Gastroesophageal sphincter (tissue), 4 donors: ENCODE results near the gene ARID1B. TPM values are rescaled to one million over a fixed set of nuclear protein-coding genes. Genes with fewer than 3 reads are reported as not detected.

Experiments used
- ATAC-seq: fragments of 150-250 bp; one replicate; pipeline ENCODE4 v1.9.1; 2016; ENCODE audit warnings: mild to moderate bottlenecking, moderate library complexity
- H3K27ac ChIP-seq, 4 donors: fragments of 200-600 bp; sonication (generic) in 3 of 4; 1 replicate in 3 of 4; 2 replicates in 1 of 4; pipeline ENCODE4 v1.5.1; 2016 to 2019
- H3K27me3 ChIP-seq: fragments of 200-600 bp; sonication (generic); one replicate; pipeline ENCODE4 v1.5.1; 2019
- H3K36me3 ChIP-seq, 2 donors: fragments of 200-600 bp; sonication (generic); one replicate each; pipeline ENCODE4 v1.5.1; 2019; ENCODE audit warnings: control low read depth in 1 of 2
- H3K4me1 ChIP-seq, 3 donors: fragments of 200-600 bp; sonication (generic); 1 replicate in 2 of 3; 2 replicates in 1 of 3; pipeline ENCODE4 v1.5.1; 2016 to 2019; ENCODE audit warnings: control low read depth in 2 of 3
- H3K4me3 ChIP-seq, 2 donors: fragments of 200-600 bp; sonication (generic); one replicate each; pipeline ENCODE4 v1.5.1; 2019; ENCODE audit warnings: mild to moderate bottlenecking in 1 of 2, moderate library complexity in 1 of 2
- H3K9me3 ChIP-seq, 3 donors: fragments of 200-600 bp; sonication (generic); one replicate each; pipeline ENCODE4 v1.5.1; 2017 to 2019; ENCODE audit warnings: control low read depth in 2 of 3
- CTCF ChIP-seq, 4 experiments: fragments of 200-600 bp in 2 of 4; fragments of 450-650 bp in 2 of 4; sonication (generic) in 1 of 4; IDR thresholded peaks; one replicate each; pipeline ENCODE4 v1.5.1; 2017 to 2019; ENCODE audit warnings: antibody characterized with exemption in 4 of 4, mild to moderate bottlenecking in 2 of 4, moderate library complexity in 2 of 4
- EP300 ChIP-seq: sonication (generic); formaldehyde crosslinking; IDR thresholded peaks from one replicate; pipeline ENCODE4 v1.6.1; 2017; ENCODE audit warnings: antibody characterized with exemption, mild to moderate bottlenecking
- POLR2A ChIP-seq, 2 donors: fragments of 450-650 bp; IDR thresholded peaks; one replicate each; pipeline ENCODE4 v1.6.1; 2017; ENCODE audit warnings: antibody characterized with exemption in 2 of 2, mild to moderate bottlenecking in 2 of 2, moderate library complexity in 1 of 2
- POLR2AphosphoS5 ChIP-seq: sonication (generic); formaldehyde crosslinking; IDR thresholded peaks from one replicate; pipeline ENCODE4 v1.6.1; 2017; ENCODE audit warnings: antibody characterized with exemption
- WGBS, 2 donors: methylation state at CpG; one replicate each; pipeline ENCODE4 v1.1.5; 2018; ENCODE audit warnings: low coverage in 1 of 2; 5-methylcytosine and 5-hydroxymethylcytosine counted together
- total RNA-seq, 4 donors: library from RNA; depleted of rRNA; stranded (reverse); fragments of >200 nt; gene quantifications; one replicate each; pipeline ENCODE4 v1.1.0, GENCODE V29; 2016

Gene ARID1B
- total RNA-seq, 4 donors from 2014 or later: 40.0 to 106 (median 79.7) TPM

DNA sequence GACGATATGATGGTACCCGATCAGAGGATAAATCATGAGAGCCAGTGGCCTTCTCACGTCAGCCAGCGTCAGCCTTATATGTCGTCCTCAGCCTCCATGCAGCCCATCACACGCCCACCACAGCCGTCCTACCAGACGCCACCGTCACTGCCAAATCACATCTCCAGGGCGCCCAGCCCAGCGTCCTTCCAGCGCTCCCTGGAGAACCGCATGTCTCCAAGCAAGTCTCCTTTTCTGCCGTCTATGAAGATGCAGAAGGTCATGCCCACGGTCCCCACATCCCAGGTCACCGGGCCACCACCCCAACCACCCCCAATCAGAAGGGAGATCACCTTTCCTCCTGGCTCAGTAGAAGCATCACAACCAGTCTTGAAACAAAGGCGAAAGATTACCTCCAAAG lies 423.9 kb downstream of the ARID1B start:
- Histone ChIP-seq H3K9me3 (no peaks in the 10 kb centered on the region), H3K4me3 (no peak overlapping the region), H3K36me3 (peaks cover 8 to 76% of the 10 kb centered on the region in 2 donors), H3K27me3 (no peaks in the 10 kb centered on the region), H3K4me1 (peaks cover 0 to 23% (median 3%) of the 10 kb centered on the region in 3 donors), H3K27ac (no peak overlapping the region)
- no peak for ATAC-seq
- no peak for TF ChIP-seq POLR2AphosphoS5
- no peak for TF ChIP-seq EP300
- TF ChIP-seq CTCF (IDR thresholded peaks at IDR 0.05): no peak
- no peak for TF ChIP-seq POLR2A (IDR thresholded peaks at IDR 0.05)
- WGBS, 2 donors: 89% methylated on average over 6 of the region's 17 CpGs; no CpG with 5 or more reads in 1 of the 2 donors

DNA sequence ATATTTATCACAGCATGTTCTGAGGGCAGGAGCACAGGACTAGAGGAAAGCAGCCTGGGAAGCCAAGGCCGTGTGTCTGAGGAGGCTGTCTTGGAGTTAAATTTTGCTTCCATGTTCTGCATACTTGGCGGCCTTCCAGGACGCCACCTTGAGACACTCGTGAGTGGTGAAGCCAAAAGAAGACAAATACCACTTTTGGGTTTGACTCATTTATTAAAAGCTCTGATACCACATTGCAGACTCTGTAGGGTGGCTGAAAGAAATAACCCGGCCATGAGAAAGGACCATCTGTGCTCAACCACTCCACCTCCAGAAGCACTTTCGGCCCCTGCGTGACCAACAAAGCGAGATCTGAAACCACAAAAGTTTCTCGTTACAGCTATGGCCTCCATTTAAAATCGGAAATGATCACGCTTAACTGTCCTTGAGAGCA lies 426.1 kb downstream of the ARID1B start:
- 72 to 84% methylated on average over 8 to 11 of the region's 11 CpGs for WGBS, 2 donors
- no peak for ATAC-seq
- TF ChIP-seq CTCF (IDR thresholded peaks at IDR 0.05): no peak
- no peak for TF ChIP-seq POLR2A (IDR thresholded peaks at IDR 0.05)
- no peak for TF ChIP-seq EP300
- no peak for TF ChIP-seq POLR2AphosphoS5
- H3K27ac ChIP-seq: no peak overlapping the region
- H3K27me3 ChIP-seq: no peaks in the 10 kb centered on the region
- peaks cover 0 to 16% (median 3%) of the 10 kb centered on the region in 3 donors for H3K4me1 ChIP-seq
- no peaks in the 10 kb centered on the region for H3K9me3 ChIP-seq
- H3K4me3 ChIP-seq: no peak overlapping the region
- H3K36me3 ChIP-seq: peaks cover 0 to 83% of the 10 kb centered on the region in 2 donors

DNA sequence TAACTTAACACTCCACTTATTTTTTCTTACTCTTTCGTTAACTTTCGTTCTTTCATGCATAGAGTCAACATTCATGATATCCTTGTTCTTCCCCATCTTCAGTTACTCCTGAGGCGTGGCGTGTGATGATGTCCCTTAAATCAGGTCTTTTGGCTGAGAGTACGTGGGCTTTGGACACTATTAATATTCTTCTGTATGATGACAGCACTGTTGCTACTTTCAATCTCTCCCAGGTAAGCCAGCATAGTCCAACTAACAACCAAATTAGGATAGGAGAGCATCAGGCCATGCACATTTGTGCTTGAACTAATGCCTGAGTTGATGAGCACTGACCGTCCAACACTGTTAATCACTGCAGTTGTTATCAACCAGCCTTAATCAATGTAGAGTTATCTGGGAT lies 426.6 kb downstream of the ARID1B start:
- no peak for ATAC-seq
- H3K9me3 ChIP-seq: no peaks in the 10 kb centered on the region
- H3K27ac ChIP-seq: no peak overlapping the region
- H3K4me3 ChIP-seq: no peak overlapping the region
- H3K27me3 ChIP-seq: no peaks in the 10 kb centered on the region
- H3K36me3 ChIP-seq: peaks cover 0 to 85% of the 10 kb centered on the region in 2 donors
- TF ChIP-seq EP300 (no peak), POLR2AphosphoS5 (no peak), CTCF (IDR thresholded peaks at IDR 0.05) (no peak), POLR2A (IDR thresholded peaks at IDR 0.05) (no peak)
- 96 to 97% methylated on average over 3 to 6 of the region's 6 CpGs for WGBS, 2 donors
- peaks cover 0 to 12% (median 0%) of the 10 kb centered on the region in 3 donors for H3K4me1 ChIP-seq

DNA sequence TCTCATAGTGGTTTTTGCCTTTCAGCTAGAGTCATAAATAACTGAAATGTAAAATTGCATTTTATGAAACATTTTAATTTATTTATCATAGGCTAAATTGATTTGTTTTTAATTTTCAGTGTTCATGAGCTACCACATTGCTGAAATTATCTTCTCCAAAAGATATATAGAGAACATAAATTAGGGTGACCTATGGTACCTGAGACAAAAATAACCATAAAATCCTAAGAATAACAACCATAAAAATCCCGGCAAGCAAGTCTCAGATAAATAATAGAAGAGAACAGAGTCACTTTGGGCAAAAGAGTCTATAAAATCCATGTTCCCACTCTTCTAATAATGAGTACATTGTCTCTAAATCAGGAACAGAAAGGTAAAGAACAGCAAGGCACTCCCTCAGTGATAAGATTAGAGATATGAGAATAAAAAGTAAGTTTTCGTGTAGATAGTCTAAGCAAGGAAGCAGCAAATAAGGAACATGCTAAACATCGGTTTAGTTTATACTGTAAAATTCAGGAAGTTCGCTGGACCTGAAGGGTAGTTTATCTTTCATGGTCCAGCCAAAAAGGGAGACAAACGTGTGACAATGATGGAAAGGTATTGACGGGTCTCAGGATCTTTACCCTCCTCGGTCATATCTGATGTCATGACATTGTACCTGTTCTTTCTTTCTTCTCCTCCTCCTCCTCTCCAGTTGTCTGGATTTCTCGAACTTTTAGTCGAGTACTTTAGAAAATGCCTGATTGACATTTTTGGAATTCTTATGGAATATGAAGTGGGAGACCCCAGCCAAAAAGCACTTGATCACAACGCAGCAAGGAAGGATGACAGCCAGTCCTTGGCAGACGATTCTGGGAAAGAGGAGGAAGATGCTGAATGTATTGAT lies 428.5 kb downstream of the ARID1B start:
- TF ChIP-seq EP300 (no peak), POLR2A (IDR thresholded peaks at IDR 0.05) (no peak), POLR2AphosphoS5 (no peak), CTCF (IDR thresholded peaks at IDR 0.05) (no peak)
- Histone ChIP-seq H3K27me3 (no peaks in the 10 kb centered on the region), H3K4me3 (no peak overlapping the region), H3K9me3 (no peaks in the 10 kb centered on the region), H3K27ac (no peak overlapping the region), H3K36me3 (peaks cover 0 to 74% of the 10 kb centered on the region in 2 donors), H3K4me1 (peaks cover 0 to 5% (median 0%) of the 10 kb centered on the region in 3 donors)
- 88 to 91% methylated on average over 7 to 11 of the region's 11 CpGs for WGBS, 2 donors
- no peak for ATAC-seq

GRCh38 chr6:157206359-157206815 lies 429.2 kb downstream of the ARID1B start:
- H3K4me1 ChIP-seq: peaks cover 0 to 5% (median 0%) of the 10 kb centered on the region in 3 donors
- no peak for TF ChIP-seq CTCF (IDR thresholded peaks at IDR 0.05)
- TF ChIP-seq POLR2A (IDR thresholded peaks at IDR 0.05): no peak
- TF ChIP-seq EP300: no peak
- TF ChIP-seq POLR2AphosphoS5: no peak
- 95 to 100% methylated on average over 4 to 19 of the region's 23 CpGs for WGBS, 2 donors
- no peak overlapping the region for H3K4me3 ChIP-seq
- H3K36me3 ChIP-seq: peaks cover 0 to 67% of the 10 kb centered on the region in 2 donors
- no peak for ATAC-seq
- no peaks in the 10 kb centered on the region for H3K27me3 ChIP-seq
- no peak overlapping the region for H3K27ac ChIP-seq
- H3K9me3 ChIP-seq: no peaks in the 10 kb centered on the region
